Gastrocnemius medialis (tissue), 4 donors: ENCODE results near the gene RGS17.

Experiments
- POLR2A ChIP-seq, 2 donors: fragments of 450-650 bp; IDR thresholded peaks; one replicate each; pipeline ENCODE4 v1.6.1; 2017; ENCODE audit warnings: antibody characterized with exemption in 2 of 2, mild to moderate bottlenecking in 2 of 2, moderate library complexity in 2 of 2
- TF ChIP-seq, protein P1 (sequence below), 5 experiments: fragments of 450-650 bp in 3 of 5; fragments of 200-600 bp in 2 of 5; sonication (generic) in 2 of 5; IDR thresholded peaks in 4 of 5; conservative IDR thresholded peaks in 1 of 5; 1 replicate in 4 of 5; 2 replicates in 1 of 5; pipeline ENCODE4 v1.5.1; 2016 to 2019; ENCODE audit warnings: antibody characterized with exemption in 5 of 5, mild to moderate bottlenecking in 3 of 5, moderate library complexity in 3 of 5

DNA sequence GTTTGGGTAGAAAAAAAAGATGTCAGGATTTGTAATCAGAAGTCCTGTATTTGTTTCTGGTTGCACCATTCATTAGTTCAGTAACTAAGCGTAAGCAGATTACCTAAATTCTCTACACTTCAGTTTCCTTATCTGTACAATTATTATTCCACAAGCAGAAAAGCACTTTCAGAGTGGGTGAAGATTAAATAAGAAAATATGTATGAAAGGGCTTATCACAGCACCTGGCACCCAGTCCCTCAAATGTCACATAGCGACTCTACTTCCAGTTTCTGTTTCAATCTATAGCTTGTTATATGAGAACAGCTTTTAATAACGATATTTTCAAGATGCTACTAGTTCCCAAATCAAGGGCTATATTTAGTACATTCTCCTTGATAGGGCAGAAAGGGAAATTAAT, 31.4 kb downstream of the RGS17 start:
- TF ChIP-seq, protein P1, sequence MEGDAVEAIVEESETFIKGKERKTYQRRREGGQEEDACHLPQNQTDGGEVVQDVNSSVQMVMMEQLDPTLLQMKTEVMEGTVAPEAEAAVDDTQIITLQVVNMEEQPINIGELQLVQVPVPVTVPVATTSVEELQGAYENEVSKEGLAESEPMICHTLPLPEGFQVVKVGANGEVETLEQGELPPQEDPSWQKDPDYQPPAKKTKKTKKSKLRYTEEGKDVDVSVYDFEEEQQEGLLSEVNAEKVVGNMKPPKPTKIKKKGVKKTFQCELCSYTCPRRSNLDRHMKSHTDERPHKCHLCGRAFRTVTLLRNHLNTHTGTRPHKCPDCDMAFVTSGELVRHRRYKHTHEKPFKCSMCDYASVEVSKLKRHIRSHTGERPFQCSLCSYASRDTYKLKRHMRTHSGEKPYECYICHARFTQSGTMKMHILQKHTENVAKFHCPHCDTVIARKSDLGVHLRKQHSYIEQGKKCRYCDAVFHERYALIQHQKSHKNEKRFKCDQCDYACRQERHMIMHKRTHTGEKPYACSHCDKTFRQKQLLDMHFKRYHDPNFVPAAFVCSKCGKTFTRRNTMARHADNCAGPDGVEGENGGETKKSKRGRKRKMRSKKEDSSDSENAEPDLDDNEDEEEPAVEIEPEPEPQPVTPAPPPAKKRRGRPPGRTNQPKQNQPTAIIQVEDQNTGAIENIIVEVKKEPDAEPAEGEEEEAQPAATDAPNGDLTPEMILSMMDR (IDR thresholded peaks at IDR 0.05 in 4 of 5, conservative IDR thresholded peaks at IDR 0.05 in 1 of 5): no peak
- no peak for TF ChIP-seq POLR2A (IDR thresholded peaks at IDR 0.05)
